Esophagus muscularis mucosa (tissue), 4 donors: ENCODE measurements around the gene NSMCE1. TPM values are rescaled to one million over a fixed set of nuclear protein-coding genes. Genes with fewer than 3 reads are reported as not detected.

Experiments used
- DNase-seq: peaks from one replicate; pipeline ENCODE4 v3.0.0-alpha.2; 2017; ENCODE audit errors: extremely low spot score
- H3K27ac ChIP-seq, 4 donors: fragments of 200-600 bp; sonication (generic); replicated peaks in 1 of 4; 1 replicate in 3 of 4; 2 replicates in 1 of 4; pipeline ENCODE4 v1.5.1; 2016 to 2019; ENCODE audit warnings: mild to moderate bottlenecking in 1 of 4
- H3K27me3 ChIP-seq, 4 donors: fragments of 200-600 bp; sonication (generic); one replicate each; pipeline versions ENCODE4 v1.5.1 to v1.6.0; 2016 to 2019
- H3K36me3 ChIP-seq, 4 donors: fragments of 200-600 bp; sonication (generic); one replicate each; pipeline ENCODE4 v1.5.1; 2016 to 2019
- H3K4me1 ChIP-seq, 4 donors: fragments of 200-600 bp; sonication (generic); one replicate each; pipeline ENCODE4 v1.5.1; 2016 to 2019
- H3K4me3 ChIP-seq, 4 donors: fragments of 200-600 bp; sonication (generic); 1 replicate in 2 of 4; 2 replicates in 2 of 4; pipeline ENCODE4 v1.5.1; 2016 to 2019; ENCODE audit warnings: mild to moderate bottlenecking in 4 of 4, moderate library complexity in 1 of 4
- H3K9me3 ChIP-seq, 4 donors: fragments of 200-600 bp; sonication (generic); 1 replicate in 3 of 4; 2 replicates in 1 of 4; pipeline ENCODE4 v1.5.1; 2016 to 2019
- EP300 ChIP-seq: sonication (generic); formaldehyde crosslinking; IDR thresholded peaks from one replicate; pipeline ENCODE4 v1.6.1; 2017; ENCODE audit warnings: antibody characterized with exemption
- POLR2A ChIP-seq: fragments of 450-650 bp; IDR thresholded peaks from one replicate; pipeline ENCODE4 v1.6.1; 2017; ENCODE audit warnings: antibody characterized with exemption, moderate library complexity, mild to moderate bottlenecking, low read depth
- POLR2AphosphoS5 ChIP-seq, 2 donors: sonication (generic); formaldehyde crosslinking; IDR thresholded peaks; one replicate each; pipeline ENCODE4 v1.6.1; 2017; ENCODE audit warnings: antibody characterized with exemption in 2 of 2
- WGBS: methylation state at CpG from one replicate; pipeline ENCODE4 v1.1.5; 2018; 5-methylcytosine and 5-hydroxymethylcytosine counted together
- intact Hi-C: fragments of 100-400 bp; cut with DNase I; formaldehyde crosslinking; loops from one replicate; pipeline ENCODE4 v1.15.1; 2023
- total RNA-seq, 4 donors: library from RNA; depleted of rRNA; stranded (reverse); fragments of >200 nt; gene quantifications; one replicate each; pipeline versions ENCODE4 v1.1.0 to v1.2.1, GENCODE V29; 2016
- TF ChIP-seq, protein P1 (sequence below), 3 experiments: fragments of 200-600 bp in 2 of 3; fragments of 450-650 bp in 1 of 3; sonication (generic) in 2 of 3; IDR thresholded peaks; one replicate each; pipeline ENCODE4 v1.5.1; 2017 to 2019; ENCODE audit warnings: antibody characterized with exemption in 3 of 3, mild to moderate bottlenecking in 2 of 3, moderate library complexity in 1 of 3

NSMCE1 gene
- total RNA-seq, 4 donors from 2014 or later: 49.7 to 68.8 (median 64.0) TPM

DNA sequence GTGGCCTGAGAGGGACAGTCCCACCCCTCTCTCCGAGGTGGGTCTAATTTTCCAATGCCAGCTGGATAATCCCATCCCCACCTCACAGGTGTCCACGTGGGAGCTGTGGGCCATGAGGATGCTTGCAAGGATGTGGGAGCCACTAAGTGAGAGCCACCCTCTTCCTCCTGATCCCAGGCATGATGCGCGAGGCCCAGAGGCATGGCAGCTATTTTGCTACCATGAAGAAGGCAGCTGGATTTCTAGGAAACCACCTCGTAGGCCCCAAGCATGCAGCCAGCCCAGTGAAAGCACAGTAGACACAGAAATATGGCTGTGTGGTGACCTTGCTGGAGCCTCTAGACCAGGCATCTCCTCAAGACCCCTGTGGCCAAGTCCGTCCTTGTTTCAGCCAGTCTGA lies 44.9 kb downstream of the NSMCE1 start:
- no peak for TF ChIP-seq POLR2AphosphoS5 (IDR thresholded peaks at IDR 0.05)
- no peak for TF ChIP-seq POLR2A
- no peak for TF ChIP-seq EP300
- TF ChIP-seq, protein P1, sequence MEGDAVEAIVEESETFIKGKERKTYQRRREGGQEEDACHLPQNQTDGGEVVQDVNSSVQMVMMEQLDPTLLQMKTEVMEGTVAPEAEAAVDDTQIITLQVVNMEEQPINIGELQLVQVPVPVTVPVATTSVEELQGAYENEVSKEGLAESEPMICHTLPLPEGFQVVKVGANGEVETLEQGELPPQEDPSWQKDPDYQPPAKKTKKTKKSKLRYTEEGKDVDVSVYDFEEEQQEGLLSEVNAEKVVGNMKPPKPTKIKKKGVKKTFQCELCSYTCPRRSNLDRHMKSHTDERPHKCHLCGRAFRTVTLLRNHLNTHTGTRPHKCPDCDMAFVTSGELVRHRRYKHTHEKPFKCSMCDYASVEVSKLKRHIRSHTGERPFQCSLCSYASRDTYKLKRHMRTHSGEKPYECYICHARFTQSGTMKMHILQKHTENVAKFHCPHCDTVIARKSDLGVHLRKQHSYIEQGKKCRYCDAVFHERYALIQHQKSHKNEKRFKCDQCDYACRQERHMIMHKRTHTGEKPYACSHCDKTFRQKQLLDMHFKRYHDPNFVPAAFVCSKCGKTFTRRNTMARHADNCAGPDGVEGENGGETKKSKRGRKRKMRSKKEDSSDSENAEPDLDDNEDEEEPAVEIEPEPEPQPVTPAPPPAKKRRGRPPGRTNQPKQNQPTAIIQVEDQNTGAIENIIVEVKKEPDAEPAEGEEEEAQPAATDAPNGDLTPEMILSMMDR (IDR thresholded peaks at IDR 0.05): no peak
- Histone ChIP-seq H3K4me3 (no peak overlapping the region), H3K36me3 (peaks cover 8 to 48% (median 35%) of the 10 kb centered on the region in 4 donors), H3K4me1 (peaks cover 19 to 27% (median 24%) of the 10 kb centered on the region in 4 donors), H3K27me3 (no peaks in the 10 kb centered on the region), H3K9me3 (no peaks in the 10 kb centered on the region), H3K27ac (peak overlapping the region in 3 of 4 donors; percentile 72 to 87 (median 80))
- intact Hi-C loops: no loop called here
- DNase-seq: no peak
- WGBS: 74% methylated on average over 3 of the region's 6 CpGs

DNA sequence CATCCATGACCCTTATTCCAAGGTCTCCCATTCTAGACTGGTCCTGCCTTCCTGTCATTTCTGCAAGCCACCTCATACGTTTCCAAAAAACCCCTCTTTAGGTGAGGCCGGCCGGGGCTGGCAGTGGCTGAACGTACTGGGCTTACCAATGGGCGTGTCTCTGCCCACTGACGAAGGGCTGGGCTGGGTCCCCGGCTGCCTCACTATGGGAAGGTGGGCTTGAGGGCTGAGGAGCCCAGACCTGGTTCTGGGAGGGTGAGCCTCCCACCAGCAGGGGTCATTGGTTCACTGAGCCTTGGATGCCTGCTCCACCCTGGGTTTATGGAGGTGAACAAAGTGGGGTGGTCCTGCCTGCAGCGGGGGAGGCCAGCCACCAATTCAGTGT lies 45.4 kb downstream of the NSMCE1 start:
- peaks cover 19 to 26% (median 24%) of the 10 kb centered on the region in 4 donors for H3K4me1 ChIP-seq
- 73% methylated on average over 3 of the region's 8 CpGs for WGBS
- peak overlapping the region; percentile 72 to 87 (median 80) for H3K27ac ChIP-seq
- no peak overlapping the region for H3K4me3 ChIP-seq
- no peak for DNase-seq
- peaks cover 8 to 50% (median 37%) of the 10 kb centered on the region in 4 donors for H3K36me3 ChIP-seq
- intact Hi-C loops: no loop called here
- no peaks in the 10 kb centered on the region for H3K9me3 ChIP-seq
- H3K27me3 ChIP-seq: no peaks in the 10 kb centered on the region
- TF ChIP-seq POLR2AphosphoS5 (IDR thresholded peaks at IDR 0.05) (no peak), EP300 (no peak), POLR2A (no peak)
- TF ChIP-seq, protein P1 (IDR thresholded peaks at IDR 0.05): no peak

DNA sequence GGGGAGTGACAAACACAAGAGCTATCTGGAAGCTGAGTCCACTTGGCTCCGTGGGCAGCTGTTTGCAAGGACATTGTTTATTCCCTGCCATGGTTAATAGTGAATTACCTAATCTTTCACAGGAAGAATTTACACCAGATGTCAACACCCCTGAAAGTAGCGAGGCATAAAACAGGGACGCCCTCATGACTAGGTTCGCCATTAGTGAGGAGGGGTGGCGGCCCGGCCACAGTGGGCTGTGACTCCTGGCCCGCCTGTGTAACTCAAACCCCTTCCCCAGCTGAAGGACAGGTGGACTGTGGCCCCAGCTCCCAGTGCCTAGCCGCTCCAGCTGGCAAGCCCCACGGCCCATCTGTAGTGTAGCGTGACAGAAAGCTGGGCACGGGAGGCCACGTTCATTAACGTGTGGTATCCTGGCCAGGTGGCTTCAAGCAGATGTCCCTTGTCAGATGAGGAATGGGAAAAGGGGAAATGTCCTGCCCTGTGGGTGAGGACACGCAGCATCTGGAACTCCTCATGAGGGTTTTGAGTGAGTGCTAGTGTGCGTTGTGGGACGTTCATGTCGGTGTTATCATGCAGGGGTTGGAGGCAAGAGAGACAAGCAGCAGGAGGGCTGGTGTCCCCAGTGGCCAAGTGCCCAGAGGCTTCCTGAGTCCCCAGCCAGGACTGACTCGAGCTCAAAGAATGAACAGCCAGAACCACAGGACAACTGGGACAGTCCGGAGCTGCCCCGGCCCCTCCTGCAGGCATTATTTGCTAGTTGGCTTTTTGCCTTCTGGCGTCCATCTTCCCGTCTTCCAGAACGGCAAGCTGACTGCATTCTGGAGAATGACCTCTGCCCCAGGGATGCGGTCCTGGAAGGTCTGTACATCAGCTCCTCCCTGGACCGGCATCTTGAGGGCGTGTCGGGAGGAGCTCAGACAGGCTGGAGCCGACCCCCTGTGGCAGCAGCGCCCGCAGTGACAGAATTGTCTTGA lies 46.0 kb downstream of the NSMCE1 start:
- DNase-seq: peak; percentile 93
- 46% methylated on average over 23 of the region's 30 CpGs for WGBS
- peak overlapping the region in 2 of 4 donors; percentile 23 to 40 for H3K4me3 ChIP-seq
- TF ChIP-seq POLR2AphosphoS5 (IDR thresholded peaks at IDR 0.05) (peak; percentile 36 to 79), POLR2A (no peak)
- H3K27ac ChIP-seq: peak overlapping the region; percentile 72 to 87 (median 80)
- H3K9me3 ChIP-seq: no peaks in the 10 kb centered on the region
- intact Hi-C loops: no loop called here
- no peaks in the 10 kb centered on the region for H3K27me3 ChIP-seq
- H3K4me1 ChIP-seq: peaks cover 19 to 26% (median 24%) of the 10 kb centered on the region in 4 donors
- H3K36me3 ChIP-seq: peaks cover 8 to 52% (median 39%) of the 10 kb centered on the region in 4 donors

DNA sequence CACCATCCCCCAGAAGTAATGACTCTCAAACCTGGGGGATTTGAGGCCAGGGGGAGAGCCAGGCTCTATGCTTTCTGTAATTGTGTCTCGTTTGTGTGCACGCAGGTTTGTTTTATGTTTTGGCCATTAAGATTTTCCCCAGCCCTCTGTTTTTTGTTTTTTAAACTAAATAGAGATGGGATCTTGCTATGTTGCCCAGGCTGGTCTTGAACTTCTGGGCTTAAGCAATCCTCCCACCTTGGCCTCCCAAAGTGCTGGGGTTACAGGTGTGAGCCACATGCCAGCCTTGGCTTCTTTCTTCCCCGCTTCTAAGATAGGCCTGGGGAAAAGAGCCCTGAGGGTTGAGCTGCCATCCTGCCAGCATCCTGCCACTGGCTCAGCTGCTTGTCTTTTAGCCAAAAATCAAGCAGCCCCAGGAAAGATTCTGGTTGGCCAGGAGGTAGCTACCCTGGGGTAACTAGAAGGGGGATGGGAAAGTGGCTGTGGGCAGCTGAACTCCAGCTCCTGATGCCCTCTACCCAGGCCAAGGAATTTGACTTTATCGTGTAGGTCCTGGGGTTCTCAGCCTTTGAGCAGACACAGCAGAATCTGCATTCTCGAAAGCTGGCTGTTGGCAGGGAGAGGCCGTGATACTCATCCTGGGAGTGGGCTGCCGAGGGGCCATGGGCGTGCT lies 46.9 kb downstream of the NSMCE1 start:
- H3K27me3 ChIP-seq: no peaks in the 10 kb centered on the region
- no peak for DNase-seq
- WGBS: 49% methylated on average over 8 of the region's 8 CpGs
- no peak for TF ChIP-seq EP300
- TF ChIP-seq, protein P1 (IDR thresholded peaks at IDR 0.05): no peak
- no peak for TF ChIP-seq POLR2AphosphoS5 (IDR thresholded peaks at IDR 0.05)
- TF ChIP-seq POLR2A: no peak
- peak overlapping the region in 1 of 4 donors; percentile 23 for H3K4me3 ChIP-seq
- H3K36me3 ChIP-seq: peaks cover 8 to 53% (median 37%) of the 10 kb centered on the region in 4 donors
- H3K4me1 ChIP-seq: peaks cover 19 to 26% (median 24%) of the 10 kb centered on the region in 4 donors
- intact Hi-C loops: no loop called here
- H3K27ac ChIP-seq: peak overlapping the region; percentile 72 to 87 (median 80)
- no peaks in the 10 kb centered on the region for H3K9me3 ChIP-seq

DNA sequence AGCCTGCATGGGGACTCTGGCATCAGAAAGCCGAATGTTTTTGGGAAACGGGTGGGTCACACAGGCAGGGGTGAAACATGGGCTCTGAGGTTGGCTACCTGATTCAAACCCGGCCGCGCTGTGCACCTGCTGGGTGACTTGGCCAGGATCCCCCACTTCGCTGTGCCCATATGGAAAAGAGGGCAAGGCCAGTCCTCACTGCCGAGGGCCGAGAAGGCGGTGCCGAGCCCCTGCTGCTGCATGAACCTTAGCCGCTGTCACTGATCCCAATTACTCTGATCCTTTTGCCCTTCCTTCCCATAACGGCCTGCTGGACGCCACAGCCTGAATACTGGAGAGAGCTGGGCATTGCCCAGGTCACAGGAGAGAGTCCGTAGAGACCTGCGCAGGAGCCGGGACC lies 47.6 kb downstream of the NSMCE1 start:
- intact Hi-C loops: no loop called here
- no peak for DNase-seq
- TF ChIP-seq POLR2A: no peak
- TF ChIP-seq, protein P1 (IDR thresholded peaks at IDR 0.05): no peak
- no peak for TF ChIP-seq EP300
- no peak for TF ChIP-seq POLR2AphosphoS5 (IDR thresholded peaks at IDR 0.05)
- no peaks in the 10 kb centered on the region for H3K9me3 ChIP-seq
- 89% methylated on average over 15 of the region's 16 CpGs for WGBS
- no peak overlapping the region for H3K4me3 ChIP-seq
- peak overlapping the region in 1 of 4 donors; percentile 87 for H3K27ac ChIP-seq
- peaks cover 19 to 26% (median 24%) of the 10 kb centered on the region in 4 donors for H3K4me1 ChIP-seq
- peaks cover 8 to 53% (median 36%) of the 10 kb centered on the region in 4 donors for H3K36me3 ChIP-seq
- no peaks in the 10 kb centered on the region for H3K27me3 ChIP-seq
